ENCODE results near the gene BAZ1B. TPM values are rescaled to one million over a fixed set of nuclear protein-coding genes. Genes with fewer than 3 reads are reported as not detected.
"Not testable (repeated sequence)": the region's sequence is repeated elsewhere in the genome, so short reads cannot be mapped to it uniquely, and the experiment has no call there.

Gene BAZ1B
- total and polyA plus RNA-seq, 4 donors: 8.6 to 31.3 (median 21.5) TPM

DNA sequence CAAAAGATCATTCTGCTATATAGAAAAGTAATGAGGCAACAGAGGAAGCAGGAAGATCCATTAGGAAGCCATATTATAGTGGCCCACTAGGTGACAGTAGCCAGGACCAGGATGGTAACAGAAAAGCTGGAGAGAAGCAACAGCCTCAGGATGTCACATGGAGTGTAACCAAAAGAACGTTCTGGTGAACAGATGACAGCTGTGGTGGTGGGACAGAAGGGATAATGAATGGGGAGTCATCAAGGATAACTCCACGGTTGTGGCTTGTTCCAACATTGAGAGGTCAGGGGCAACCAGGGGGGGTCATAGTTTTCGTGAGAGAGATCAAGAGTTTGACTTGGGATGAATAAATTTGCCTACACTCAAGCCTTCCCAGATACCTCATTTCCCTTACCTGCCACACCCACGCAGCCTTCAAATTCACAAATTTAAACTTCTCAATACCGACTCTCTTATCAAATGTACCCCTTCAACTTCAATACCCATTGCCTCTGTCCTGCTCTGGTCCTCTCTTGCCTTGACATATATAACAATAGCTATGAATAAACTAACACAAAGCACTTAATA is 47.0 kb upstream of the BAZ1B start:
- TF ChIP-seq NR2F2 (IDR thresholded peaks at IDR 0.05): no peak
- TF ChIP-seq MAX (IDR thresholded peaks at IDR 0.05): no peak
- TF ChIP-seq RXRA (IDR thresholded peaks at IDR 0.05): no peak
- no peak for TF ChIP-seq REST (IDR thresholded peaks at IDR 0.05)
- TF ChIP-seq RAD21 (IDR thresholded peaks at IDR 0.05): no peak
- DNase-seq (ENCODE audit: low spot score): no peak
- no peaks in the 10 kb centered on the region for H3K9me3 ChIP-seq (ENCODE audit: control insufficient read depth in 4 of 4, low read length in 3 of 4)
- peaks cover 14 to 39% (median 24%) of the 10 kb centered on the region in 4 donors for H3K36me3 ChIP-seq (ENCODE audit: control insufficient read depth in 4 of 4, insufficient read depth in 3 of 4, low read depth in 1 of 4, low read length in 3 of 4)
- WGBS: 88% methylated on average over 5 of the region's 5 CpGs
- H3K9ac ChIP-seq (ENCODE audit: low read depth in 1 of 2, low read length in 2 of 2): no peak overlapping the region
- H3K27ac ChIP-seq (ENCODE audit: low read depth in 1 of 2, low read length in 2 of 2): no peak overlapping the region
- H3K4me3 ChIP-seq (ENCODE audit: low read depth in 1 of 3, low read length in 3 of 3): no peak overlapping the region
- H3K4me1 ChIP-seq (ENCODE audit: control insufficient read depth in 4 of 4, insufficient read depth in 4 of 4, low read length in 3 of 4): peaks cover 0 to 8% (median 0%) of the 10 kb centered on the region in 4 donors
- no peaks in the 10 kb centered on the region for H3K27me3 ChIP-seq (ENCODE audit: control insufficient read depth in 4 of 4, insufficient read depth in 4 of 4, low read length in 3 of 4)

GRCh38 chr7:73567846-73568685 is 46.0 kb upstream of the BAZ1B start:
- H3K9ac ChIP-seq (ENCODE audit: low read depth in 1 of 2, low read length in 2 of 2): no peak overlapping the region
- no peak for DNase-seq (ENCODE audit: low spot score)
- WGBS: 86% methylated on average over 12 of the region's 12 CpGs
- peaks cover 13 to 28% (median 17%) of the 10 kb centered on the region in 4 donors for H3K36me3 ChIP-seq (ENCODE audit: control insufficient read depth in 4 of 4, insufficient read depth in 3 of 4, low read depth in 1 of 4, low read length in 3 of 4)
- H3K9me3 ChIP-seq (ENCODE audit: control insufficient read depth in 4 of 4, low read length in 3 of 4): no peaks in the 10 kb centered on the region
- no peaks in the 10 kb centered on the region for H3K27me3 ChIP-seq (ENCODE audit: control insufficient read depth in 4 of 4, insufficient read depth in 4 of 4, low read length in 3 of 4)
- no peak overlapping the region for H3K27ac ChIP-seq (ENCODE audit: low read depth in 1 of 2, low read length in 2 of 2)
- H3K4me1 ChIP-seq (ENCODE audit: control insufficient read depth in 4 of 4, insufficient read depth in 4 of 4, low read length in 3 of 4): peaks cover 0 to 8% (median 0%) of the 10 kb centered on the region in 4 donors
- no peak for TF ChIP-seq JUND (IDR thresholded peaks at IDR 0.05)
- no peak for TF ChIP-seq GABPA (IDR thresholded peaks at IDR 0.05 in 1 of 2, conservative IDR thresholded peaks at IDR 0.05 in 1 of 2)
- TF ChIP-seq HNF4A (conservative IDR thresholded peaks at IDR 0.05): no peak
- TF ChIP-seq NR2F2 (IDR thresholded peaks at IDR 0.05): no peak
- TF ChIP-seq RXRA (IDR thresholded peaks at IDR 0.05): no peak
- TF ChIP-seq FOXA1 (IDR thresholded peaks at IDR 0.05): no peak
- no peak for TF ChIP-seq ATF3 (IDR thresholded peaks at IDR 0.05)
- no peak overlapping the region for H3K4me3 ChIP-seq (ENCODE audit: low read depth in 1 of 3, low read length in 3 of 3)

DNA sequence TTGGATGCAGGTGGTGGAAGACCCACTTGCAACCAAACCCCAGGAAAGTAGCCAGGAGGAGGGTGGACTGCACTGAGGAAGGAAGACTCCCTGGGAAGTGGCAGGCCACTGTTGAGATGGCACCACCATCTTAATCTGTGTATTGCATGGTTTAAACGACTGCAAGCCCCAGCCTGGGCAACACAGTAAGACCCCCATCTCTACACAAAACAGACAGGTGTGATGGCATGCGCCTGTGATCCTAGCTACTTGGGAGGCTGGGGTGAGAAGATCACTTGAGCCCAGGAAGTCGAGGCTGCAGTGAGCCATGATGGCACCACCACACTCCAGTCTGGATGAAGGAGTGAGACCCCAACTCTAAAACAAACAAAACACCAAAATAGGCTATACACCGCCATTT is 45.0 kb upstream of the BAZ1B start:
- peaks cover 7 to 21% (median 13%) of the 10 kb centered on the region in 4 donors for H3K36me3 ChIP-seq (ENCODE audit: control insufficient read depth in 4 of 4, insufficient read depth in 3 of 4, low read depth in 1 of 4, low read length in 3 of 4)
- no peaks in the 10 kb centered on the region for H3K27me3 ChIP-seq (ENCODE audit: control insufficient read depth in 4 of 4, insufficient read depth in 4 of 4, low read length in 3 of 4)
- WGBS: 88% methylated on average over 4 of the region's 4 CpGs
- H3K9ac ChIP-seq (ENCODE audit: low read depth in 1 of 2, low read length in 2 of 2): no peak overlapping the region
- DNase-seq (ENCODE audit: low spot score): no peak
- no peak overlapping the region for H3K4me3 ChIP-seq (ENCODE audit: low read depth in 1 of 3, low read length in 3 of 3)
- H3K9me3 ChIP-seq (ENCODE audit: control insufficient read depth in 4 of 4, low read length in 3 of 4): no peaks in the 10 kb centered on the region
- TF ChIP-seq ATF3 (IDR thresholded peaks at IDR 0.05): no peak
- no peak for TF ChIP-seq GABPA (IDR thresholded peaks at IDR 0.05 in 1 of 2, conservative IDR thresholded peaks at IDR 0.05 in 1 of 2)
- TF ChIP-seq, protein P1, sequence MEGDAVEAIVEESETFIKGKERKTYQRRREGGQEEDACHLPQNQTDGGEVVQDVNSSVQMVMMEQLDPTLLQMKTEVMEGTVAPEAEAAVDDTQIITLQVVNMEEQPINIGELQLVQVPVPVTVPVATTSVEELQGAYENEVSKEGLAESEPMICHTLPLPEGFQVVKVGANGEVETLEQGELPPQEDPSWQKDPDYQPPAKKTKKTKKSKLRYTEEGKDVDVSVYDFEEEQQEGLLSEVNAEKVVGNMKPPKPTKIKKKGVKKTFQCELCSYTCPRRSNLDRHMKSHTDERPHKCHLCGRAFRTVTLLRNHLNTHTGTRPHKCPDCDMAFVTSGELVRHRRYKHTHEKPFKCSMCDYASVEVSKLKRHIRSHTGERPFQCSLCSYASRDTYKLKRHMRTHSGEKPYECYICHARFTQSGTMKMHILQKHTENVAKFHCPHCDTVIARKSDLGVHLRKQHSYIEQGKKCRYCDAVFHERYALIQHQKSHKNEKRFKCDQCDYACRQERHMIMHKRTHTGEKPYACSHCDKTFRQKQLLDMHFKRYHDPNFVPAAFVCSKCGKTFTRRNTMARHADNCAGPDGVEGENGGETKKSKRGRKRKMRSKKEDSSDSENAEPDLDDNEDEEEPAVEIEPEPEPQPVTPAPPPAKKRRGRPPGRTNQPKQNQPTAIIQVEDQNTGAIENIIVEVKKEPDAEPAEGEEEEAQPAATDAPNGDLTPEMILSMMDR (IDR thresholded peaks at IDR 0.05; ENCODE audit: low read depth, low read length, missing input control): no peak
- TF ChIP-seq, protein P2, sequence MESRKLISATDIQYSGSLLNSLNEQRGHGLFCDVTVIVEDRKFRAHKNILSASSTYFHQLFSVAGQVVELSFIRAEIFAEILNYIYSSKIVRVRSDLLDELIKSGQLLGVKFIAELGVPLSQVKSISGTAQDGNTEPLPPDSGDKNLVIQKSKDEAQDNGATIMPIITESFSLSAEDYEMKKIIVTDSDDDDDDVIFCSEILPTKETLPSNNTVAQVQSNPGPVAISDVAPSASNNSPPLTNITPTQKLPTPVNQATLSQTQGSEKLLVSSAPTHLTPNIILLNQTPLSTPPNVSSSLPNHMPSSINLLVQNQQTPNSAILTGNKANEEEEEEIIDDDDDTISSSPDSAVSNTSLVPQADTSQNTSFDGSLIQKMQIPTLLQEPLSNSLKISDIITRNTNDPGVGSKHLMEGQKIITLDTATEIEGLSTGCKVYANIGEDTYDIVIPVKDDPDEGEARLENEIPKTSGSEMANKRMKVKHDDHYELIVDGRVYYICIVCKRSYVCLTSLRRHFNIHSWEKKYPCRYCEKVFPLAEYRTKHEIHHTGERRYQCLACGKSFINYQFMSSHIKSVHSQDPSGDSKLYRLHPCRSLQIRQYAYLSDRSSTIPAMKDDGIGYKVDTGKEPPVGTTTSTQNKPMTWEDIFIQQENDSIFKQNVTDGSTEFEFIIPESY (IDR thresholded peaks at IDR 0.05): no peak
- TF ChIP-seq FOXA1 (IDR thresholded peaks at IDR 0.05): no peak
- H3K27ac ChIP-seq (ENCODE audit: low read depth in 1 of 2, low read length in 2 of 2): no peak overlapping the region
- peaks cover 0 to 8% (median 0%) of the 10 kb centered on the region in 4 donors for H3K4me1 ChIP-seq (ENCODE audit: control insufficient read depth in 4 of 4, insufficient read depth in 4 of 4, low read length in 3 of 4)

- Histone ChIP-seq H3K9ac (ENCODE audit: low read depth in 1 of 2, low read length in 2 of 2) (peak overlapping the region; percentile 64 to 65), H3K27ac (ENCODE audit: low read depth in 1 of 2, low read length in 2 of 2) (peak overlapping the region in 1 of 2 donors; percentile 30)
- DNase-seq (ENCODE audit: low spot score): not testable (repeated sequence)
These were observed 44.3 kb upstream of the BAZ1B start for GRCh38 chr7:73566431-73566830.

More at GRCh38 chr7:73566431-73566830, 44.3 kb upstream of the BAZ1B start:
- Histone ChIP-seq H3K36me3 (ENCODE audit: control insufficient read depth in 4 of 4, insufficient read depth in 3 of 4, low read depth in 1 of 4, low read length in 3 of 4) (peaks cover 7 to 19% (median 13%) of the 10 kb centered on the region in 4 donors), H3K4me3 (ENCODE audit: low read depth in 1 of 3, low read length in 3 of 3) (peak overlapping the region; percentile 45 to 68 (median 63))
- H3K4me1 ChIP-seq (ENCODE audit: control insufficient read depth in 4 of 4, insufficient read depth in 4 of 4, low read length in 3 of 4); H3K27me3 ChIP-seq (ENCODE audit: control insufficient read depth in 4 of 4, insufficient read depth in 4 of 4, low read length in 3 of 4); H3K9me3 ChIP-seq (ENCODE audit: control insufficient read depth in 4 of 4, low read length in 3 of 4): not testable (repeated sequence)

All from liver (tissue), 9 donors.